ENCODE measurements around the gene MESP2. TPM values are rescaled to one million over a fixed set of nuclear protein-coding genes. Genes with fewer than 3 reads are reported as not detected.
A peak's percentile ranks its signal among the peaks of the same experiment; 100 is the strongest.

Gene MESP2
- total and polyA plus RNA-seq, 2 of the 8 experiments (the other 6 are each of a cell fraction or from before 2014, with no cell fraction given): 0.35 to 0.80 TPM

DNA sequence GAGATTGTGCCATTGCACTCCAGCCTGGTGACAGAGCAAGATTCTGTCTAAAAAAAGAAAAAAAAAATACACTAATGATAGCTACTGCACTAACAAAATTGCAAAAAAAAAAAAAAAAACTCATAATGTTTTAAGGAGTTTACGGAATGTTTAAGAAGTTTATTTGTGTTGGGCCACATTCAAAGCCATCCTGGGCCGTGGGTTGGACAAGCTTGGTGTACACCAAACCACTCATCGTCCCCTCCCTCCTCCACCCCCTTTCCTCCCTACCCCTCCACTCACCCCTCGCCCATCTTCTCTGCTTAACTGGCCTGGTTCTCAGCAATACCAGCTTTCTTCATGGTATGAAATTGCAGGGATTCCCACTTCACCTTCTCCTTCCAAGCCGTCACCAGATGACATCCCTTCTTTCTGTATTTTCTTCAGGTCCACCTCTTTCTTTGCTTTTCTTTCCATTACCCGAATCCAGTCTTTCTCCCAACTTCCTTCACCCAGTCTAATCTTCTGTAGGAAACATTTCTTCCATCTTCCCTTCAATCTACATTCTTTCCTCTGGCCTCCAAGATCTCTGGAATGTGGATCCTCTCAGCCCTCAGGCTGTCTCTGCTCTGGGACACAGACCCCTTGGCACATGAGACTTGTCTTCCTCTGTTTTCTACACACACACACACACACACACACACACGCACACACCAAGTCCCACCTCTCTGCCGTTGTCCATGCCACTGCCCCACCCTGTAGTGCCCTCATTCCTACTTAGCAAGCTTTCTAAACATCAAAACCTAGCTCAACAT is 21.6 kb upstream of the MESP2 start:
- Histone ChIP-seq H3K4me2 (ENCODE audit: insufficient read depth in 1 of 2, low read depth in 2 of 2, low read length in 2 of 2) (no peak overlapping the region), H2BK5ac (ENCODE audit: low read depth, low read length) (no peak overlapping the region), H2BK20ac (ENCODE audit: low read length) (no peak overlapping the region), H3K4me3 (ENCODE audit: extremely low read depth in 1 of 4, insufficient read depth in 2 of 4, low read depth in 3 of 4, low read length in 4 of 4) (no peak overlapping the region), H2BK120ac (replicated peaks; ENCODE audit: low read depth, low read length) (no peak overlapping the region), H3K23me2 (ENCODE audit: low read depth, low read length) (peaks cover 9% of the 10 kb centered on the region; the same call in 1 of the 2 replicates), H3K4ac (replicated peaks; ENCODE audit: insufficient read length, low read depth, low read length) (no peak overlapping the region), H4K5ac (ENCODE audit: insufficient read length, low read depth, low read length) (no peak overlapping the region), H3K56ac (replicated peaks; ENCODE audit: insufficient read length, low read depth, low read length) (no peak overlapping the region), H3K4me1 (replicated peaks in 1 of 4; ENCODE audit: control insufficient read depth in 3 of 4, insufficient read depth in 4 of 4, low read length in 3 of 4) (peaks cover 0 to 8% (median 5%) of the 10 kb centered on the region in 4 experiments; a peak in 4 of 7 replicates), H3K9me3 (ENCODE audit: insufficient read depth in 2 of 2, low read depth in 1 of 2, low read length in 1 of 2) (no peaks in the 10 kb centered on the region), H2BK15ac (ENCODE audit: low read length) (no peak overlapping the region), H3K23ac (ENCODE audit: insufficient read length) (no peak overlapping the region), H3K27me3 (replicated peaks in 1 of 4; ENCODE audit: control insufficient read depth in 3 of 4, extremely low read depth in 1 of 4, insufficient read depth in 3 of 4, low read length in 3 of 4) (peaks cover 16 to 28% (median 26%) of the 10 kb centered on the region in 4 experiments), H2AFZ (ENCODE audit: low read length) (no peak overlapping the region), H3K27ac (ENCODE audit: low read depth, low read length) (no peak overlapping the region), H4K8ac (ENCODE audit: extremely low read depth, insufficient read depth, low read length) (no peak overlapping the region), H2BK12ac (ENCODE audit: low read depth, low read length) (0 out of 2 replicates have a peak overlapping the region, but pooled peaks have one; percentile 68), H4K20me1 (replicated peaks in 1 of 2; ENCODE audit: control insufficient read depth in 1 of 2, insufficient read depth in 2 of 2, low read length in 2 of 2) (peaks cover 0 to 3% of the 10 kb centered on the region in 2 experiments), H3K79me1 (ENCODE audit: low read depth, low read length) (no peaks in the 10 kb centered on the region), H3K18ac (ENCODE audit: extremely low read depth, low read length) (no peak overlapping the region), H3K9ac (replicated peaks in 1 of 4; ENCODE audit: extremely low read depth in 1 of 4, low read depth in 3 of 4, low read length in 3 of 4) (no peak overlapping the region; a peak in 1 of 7 replicates), H3K36me3 (ENCODE audit: control insufficient read depth in 2 of 4, insufficient read depth in 4 of 4, low read length in 3 of 4) (no peaks in the 10 kb centered on the region), H3K79me2 (ENCODE audit: control insufficient read depth in 1 of 2, insufficient read depth in 2 of 2, low read length in 2 of 2) (no peaks in the 10 kb centered on the region), H4K91ac (replicated peaks; ENCODE audit: insufficient read length, low read length) (no peak overlapping the region), H3K14ac (ENCODE audit: insufficient read length) (no peak overlapping the region), H2AK5ac (ENCODE audit: low read depth, low read length) (no peak overlapping the region)
- ChIA-PET POLR2A (ENCODE audit: partially characterized antibody) (interaction anchor here (1.0 to 1.3 kb wide), 2 partner anchors 23 to 72 kb away, joined by 3 read pairs; no protein-coding TSS in a partner anchor), CTCF (ENCODE audit: partially characterized antibody) (interaction anchor here (0.6 to 3.6 kb wide), 12 partner anchors 10 to 325 kb away, joined by 3 to 34 read pairs (median 5); no protein-coding TSS in a partner anchor)
- DNase-seq (ENCODE audit: low read depth in 1 of 2, low spot score in 2 of 2) (no peak), FAIRE-seq (no peak)
- TF ChIP-seq SRF (IDR thresholded peaks at IDR 0.05; ENCODE audit: low read depth, low read length): no peak
- TF ChIP-seq TEAD4 (IDR thresholded peaks at IDR 0.05; ENCODE audit: low read depth, low read length): peak; percentile 66; the same call in 1 of the 2 replicates
- no peak for TF ChIP-seq BRCA1 (IDR thresholded peaks at IDR 0.05; ENCODE audit: low read depth, low read length)
- WGBS, 2 experiments (ENCODE audit: extremely low coverage in 1 of 2, insufficient coverage in 1 of 2, insufficient read length in 1 of 2, insufficient replicate concordance in 2 of 2, low coverage in 1 of 2, low lambda C conversion rate in 2 of 2, missing lambda C conversion rate in 1 of 2): 77% methylated on average over 6 of the region's 8 CpGs; no CpG with 5 or more reads in 1 of the 2 experiments
